Effector CD8-positive, alpha-beta T cell (primary cell): ENCODE results near the gene NCKAP5.

ENCODE experiments used
- DNase-seq: peaks from one replicate; lab custom pipeline; 2025; lab: John Stamatoyannopoulos, UW

The NCKAP5 gene

DNA sequence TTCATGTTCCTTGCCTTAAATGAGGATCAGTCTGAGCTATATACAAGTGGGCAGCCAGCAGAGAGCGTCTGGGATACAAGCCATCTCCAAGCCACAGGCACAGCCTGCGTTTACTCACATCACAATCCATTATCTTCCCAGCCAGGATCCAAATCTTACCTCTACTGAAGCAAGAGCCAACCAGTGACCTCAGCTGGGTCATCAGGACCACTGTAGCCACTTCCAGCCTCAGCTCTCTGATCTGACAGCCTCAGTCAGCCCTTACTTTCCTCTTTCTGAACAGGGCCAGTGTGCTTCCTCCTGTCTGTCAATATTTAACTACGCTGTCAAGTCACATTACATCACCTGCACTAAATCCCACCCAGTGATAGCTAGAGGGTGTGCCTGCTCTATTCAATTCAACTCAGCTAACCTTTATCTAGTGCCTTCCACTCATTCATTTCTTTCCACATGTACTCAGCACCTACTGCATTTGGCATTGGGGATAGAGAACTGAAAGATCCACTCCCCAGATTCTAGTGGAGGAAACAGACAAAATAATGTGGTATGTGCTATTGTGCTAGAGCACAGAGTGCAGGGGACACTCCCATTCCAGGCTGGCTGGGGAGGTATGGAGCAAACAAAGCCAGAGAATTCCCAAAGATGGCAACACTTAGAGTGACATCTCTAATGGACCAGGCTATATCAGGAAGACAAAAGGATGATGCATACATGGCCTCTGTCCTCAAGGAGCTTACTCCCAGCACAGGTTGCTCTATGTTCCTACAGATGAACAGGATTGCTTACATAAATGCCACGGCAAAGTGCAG lies 146.5 kb downstream of the NCKAP5 start:
- DNase-seq: no peak

GRCh38 chr2:133420788-133421187 lies 147.5 kb downstream of the NCKAP5 start:
- no peak for DNase-seq

GRCh38 chr2:133418671-133419070 lies 149.6 kb downstream of the NCKAP5 start:
- no peak for DNase-seq

- DNase-seq: no peak
These were observed 150.2 kb downstream of the NCKAP5 start for GRCh38 chr2:133418021-133418420.

GRCh38 chr2:133417415-133417814 lies 150.8 kb downstream of the NCKAP5 start:
- no peak for DNase-seq

GRCh38 chr2:133416736-133417135 lies 151.5 kb downstream of the NCKAP5 start:
- DNase-seq: no peak

- DNase-seq: no peak
These were observed 152.1 kb downstream of the NCKAP5 start for GRCh38 chr2:133416146-133416545.

GRCh38 chr2:133415210-133415876 lies 152.9 kb downstream of the NCKAP5 start:
- no peak for DNase-seq

- DNase-seq: no peak
These were observed 153.6 kb downstream of the NCKAP5 start for GRCh38 chr2:133414486-133415209.

- DNase-seq: no peak
These were observed 154.4 kb downstream of the NCKAP5 start for GRCh38 chr2:133413863-133414262.

GRCh38 chr2:133412694-133413093 lies 155.6 kb downstream of the NCKAP5 start:
- DNase-seq: no peak

DNA sequence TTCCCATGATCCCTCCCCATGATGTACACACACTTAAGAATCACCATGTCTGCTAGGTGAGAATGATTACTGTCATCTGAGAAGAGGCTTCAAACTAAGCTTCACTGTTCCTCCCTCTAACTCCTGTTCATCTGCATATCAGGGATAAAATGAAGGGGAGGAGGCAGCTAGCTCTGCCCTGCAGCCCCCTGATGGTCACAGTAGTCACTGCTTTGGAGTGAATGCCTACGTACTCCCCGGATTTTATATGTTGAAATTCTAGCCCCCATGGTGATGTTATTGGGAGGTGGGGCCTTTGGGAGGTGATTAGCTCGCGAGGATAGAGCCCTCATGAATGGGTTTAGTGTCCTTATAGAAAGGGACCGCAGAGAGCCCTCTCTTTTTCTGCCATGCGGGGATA lies 156.4 kb downstream of the NCKAP5 start:
- no peak for DNase-seq

GRCh38 chr2:133411101-133411500 lies 157.2 kb downstream of the NCKAP5 start:
- no peak for DNase-seq

DNA sequence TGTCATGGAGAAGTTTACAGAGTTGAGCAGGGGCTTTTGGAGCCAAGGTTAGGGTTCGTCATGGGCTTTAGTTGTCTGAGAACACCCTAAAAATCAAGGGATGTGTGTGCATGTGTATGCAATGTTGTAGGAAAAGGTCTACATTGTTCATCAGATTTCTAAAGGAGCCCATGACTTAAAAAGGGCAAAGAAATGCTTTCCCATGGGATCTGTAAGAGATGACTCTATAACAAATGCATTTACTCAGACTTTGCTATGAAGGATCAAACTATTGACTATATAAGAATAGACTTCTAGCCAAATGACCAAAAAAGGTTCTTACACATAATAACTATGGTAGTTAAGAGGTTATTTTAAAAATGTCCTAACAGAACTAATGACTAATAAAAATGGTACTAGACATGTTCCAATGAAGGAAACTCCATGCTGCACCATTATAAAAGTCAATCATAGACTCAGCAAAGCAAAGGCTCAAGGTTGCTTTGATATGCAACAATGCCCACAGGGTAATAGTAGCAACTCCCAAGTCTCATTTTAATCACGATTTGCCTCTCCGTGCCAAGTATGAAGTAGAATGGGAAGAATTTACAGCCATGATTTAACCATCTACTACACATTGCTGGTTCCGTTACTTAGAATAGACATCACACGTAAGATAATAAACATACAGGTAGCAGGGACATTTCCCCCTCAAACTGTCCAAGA lies 158.5 kb downstream of the NCKAP5 start:
- DNase-seq: no peak

GRCh38 chr2:133408671-133409070 lies 159.6 kb downstream of the NCKAP5 start:
- no peak for DNase-seq

- DNase-seq: no peak
These were observed 160.9 kb downstream of the NCKAP5 start for GRCh38 chr2:133407341-133407740.

- no peak for DNase-seq
These were observed 163.0 kb downstream of the NCKAP5 start for GRCh38 chr2:133405252-133405651.

DNA sequence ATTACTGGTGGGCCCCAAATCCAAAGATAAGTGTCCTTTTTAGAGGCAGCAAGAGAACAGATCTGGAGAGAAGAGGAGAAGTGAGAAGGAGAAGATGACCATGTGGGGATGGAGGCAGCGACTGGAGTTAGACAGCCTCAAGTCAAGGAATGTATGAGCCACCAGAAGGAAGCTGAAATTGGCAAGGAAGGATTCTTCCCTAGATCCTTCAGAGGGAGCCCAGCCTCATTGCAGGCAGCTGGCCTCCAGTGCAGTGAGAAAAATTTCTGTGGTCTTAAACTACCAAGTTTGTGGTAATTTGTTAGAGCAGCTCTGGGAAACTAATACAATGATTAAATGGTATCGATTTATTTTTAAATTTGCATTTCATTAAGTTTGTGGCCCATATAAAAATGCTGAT lies 167.9 kb downstream of the NCKAP5 start:
- no peak for DNase-seq

GRCh38 chr2:133393895-133394294 lies 174.4 kb downstream of the NCKAP5 start:
- DNase-seq: no peak

GRCh38 chr2:133390156-133390555 lies 178.1 kb downstream of the NCKAP5 start:
- no peak for DNase-seq

GRCh38 chr2:133389569-133389968 lies 178.7 kb downstream of the NCKAP5 start:
- no peak for DNase-seq

DNA sequence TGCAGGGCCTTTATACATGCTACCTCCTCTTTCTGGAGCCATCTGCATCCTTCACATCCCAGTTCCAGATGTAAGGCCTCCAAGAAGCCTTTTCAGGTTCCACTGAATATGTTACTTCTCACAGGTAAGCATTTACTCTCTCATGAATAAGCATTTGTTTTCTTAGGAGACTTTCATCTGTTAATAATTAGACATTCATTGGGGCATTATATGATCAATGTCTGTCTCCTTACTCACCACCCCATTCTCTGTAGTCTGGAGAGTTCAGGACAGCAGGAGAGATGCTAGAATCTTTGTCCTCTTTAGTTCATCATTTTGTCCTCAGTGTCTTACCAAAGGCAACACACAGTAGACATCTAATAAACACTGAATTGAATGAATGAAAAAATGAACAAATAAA lies 185.7 kb downstream of the NCKAP5 start:
- DNase-seq: no peak
